Lung (tissue), 12 donors: ENCODE measurements around the gene NPAS3. TPM values are rescaled to one million over a fixed set of nuclear protein-coding genes. Genes with fewer than 3 reads are reported as not detected.

Experiments used
- ATAC-seq: fragments of 200-7000 bp; cut with Tn5 transposase; one replicate; pipeline ENCODE4 v1.9.1; 2020; ENCODE audit warnings: moderate number of reproducible peaks; ENCODE audit not compliant: insufficient read depth, low FRiP score
- DNase-seq, 3 donors: peaks; one replicate each; pipeline ENCODE4 v3.0.0-alpha.2; 2013 to 2017
- H3K27ac ChIP-seq, 2 donors: one replicate each; pipeline ENCODE4 v1.5.1; 2013; ENCODE audit warnings: mild to moderate bottlenecking in 2 of 2, moderate library complexity in 2 of 2, control low read depth in 1 of 2, inconsistent platforms in 1 of 2, low read depth in 1 of 2, low read length in 1 of 2
- H3K27me3 ChIP-seq, 3 donors: one replicate each; pipeline ENCODE4 v1.5.1; 2013; ENCODE audit warnings: low read length in 2 of 3; ENCODE audit not compliant: control insufficient read depth in 3 of 3, insufficient read depth in 3 of 3
- H3K36me3 ChIP-seq, 4 donors: one replicate each; pipeline ENCODE4 v1.5.1; 2013; ENCODE audit warnings: low read length in 4 of 4, mild to moderate bottlenecking in 1 of 4, moderate library complexity in 1 of 4; ENCODE audit not compliant: control insufficient read depth in 4 of 4, insufficient read depth in 4 of 4
- H3K4me1 ChIP-seq, 5 donors: one replicate each; pipeline ENCODE4 v1.5.1; 2013; ENCODE audit warnings: low read length in 5 of 5, mild to moderate bottlenecking in 2 of 5, moderate library complexity in 1 of 5; ENCODE audit not compliant: control insufficient read depth in 5 of 5, insufficient read depth in 5 of 5
- H3K4me3 ChIP-seq: one replicate; pipeline ENCODE4 v1.5.1; 2013; ENCODE audit warnings: mild to moderate bottlenecking, control low read depth, moderate library complexity
- H3K9ac ChIP-seq, 2 donors: one replicate each; pipeline ENCODE4 v1.5.1; 2013; ENCODE audit warnings: low read length in 2 of 2, control low read depth in 1 of 2; ENCODE audit not compliant: insufficient read depth in 1 of 2
- H3K9me3 ChIP-seq, 4 donors: one replicate each; pipeline ENCODE4 v1.5.1; 2013; ENCODE audit warnings: low read length in 3 of 4, mild to moderate bottlenecking in 1 of 4, moderate library complexity in 1 of 4; ENCODE audit not compliant: control insufficient read depth in 4 of 4, insufficient read depth in 3 of 4
- CTCF ChIP-seq: IDR thresholded peaks from 2 replicates; pipeline ENCODE4 v1.5.1; 2012; ENCODE audit warnings: mild to moderate bottlenecking; ENCODE audit errors: control extremely low read depth, extremely low read depth
- WGBS, 2 donors: extraction: QIAGEN DNeasy Blood & Tissue Kit; methylation state at CpG; one replicate each; pipeline ENCODE4 v1.1.7; 2013; 5-methylcytosine and 5-hydroxymethylcytosine counted together
- polyA plus RNA-seq, 2 donors: library from polyadenylated mRNA; stranded (reverse); fragments of 200-250 nt; gene quantifications; one replicate each; pipeline ENCODE4 v1.2.1, GENCODE V29; 2013
- total RNA-seq, 2 donors: library from RNA; depleted of rRNA in 1 of 2; stranded (reverse); fragments of >200 nt in 1 of 2; gene quantifications; one replicate each; pipeline ENCODE4 v1.2.1, GENCODE V29; 2014 to 2021
- donor health status: control.
- donor health status: control.
- donor health status: Bipolar disorder and iron deficiency.
- donor health status: healthy.
- donor health status: DM: yes; HTN: yes; CAD: no.

NPAS3 gene
- total and polyA plus RNA-seq, 4 donors = 0.13 to 0.48 (median 0.33) TPM

- no peaks in the 10 kb centered on the region for H3K36me3 ChIP-seq
- H3K27ac ChIP-seq = no peak overlapping the region
- 13 to 26% methylated on average over 1 of the region's 1 CpG for WGBS, 2 donors
- H3K9me3 ChIP-seq = peaks cover 0 to 1% (median 0%) of the 10 kb centered on the region in 4 donors
- H3K27me3 ChIP-seq = no peaks in the 10 kb centered on the region
- no peak for TF ChIP-seq CTCF
- DNase-seq (no peak), ATAC-seq (no peak)
- H3K9ac ChIP-seq = no peak overlapping the region
- peaks cover 0 to 25% (median 6%) of the 10 kb centered on the region in 5 donors for H3K4me1 ChIP-seq
- H3K4me3 ChIP-seq = no peak overlapping the region
Observed at GRCh38 chr14:33454022-33454595, 515.4 kb downstream of the NPAS3 start.

- no peak overlapping the region for H3K4me3 ChIP-seq
- WGBS, 2 donors = 74 to 81% methylated on average over 7 of the region's 7 CpGs
- H3K9me3 ChIP-seq = peaks cover 0 to 1% (median 0%) of the 10 kb centered on the region in 4 donors
- ATAC-seq (no peak), DNase-seq (no peak)
- peaks cover 0 to 20% (median 6%) of the 10 kb centered on the region in 5 donors for H3K4me1 ChIP-seq
- H3K27me3 ChIP-seq = no peaks in the 10 kb centered on the region
- no peaks in the 10 kb centered on the region for H3K36me3 ChIP-seq
- no peak for TF ChIP-seq CTCF
- no peak overlapping the region for H3K27ac ChIP-seq
- no peak overlapping the region for H3K9ac ChIP-seq
Observed at GRCh38 chr14:33454707-33455106, 516.0 kb downstream of the NPAS3 start.

GRCh38 chr14:33455654-33456345 is 517.1 kb downstream of the NPAS3 start:
- DNase-seq = no peak
- 81 to 84% methylated on average over 5 of the region's 5 CpGs for WGBS, 2 donors
- Histone ChIP-seq H3K4me1 (peaks cover 0 to 10% (median 6%) of the 10 kb centered on the region in 5 donors), H3K9me3 (peaks cover 0 to 1% (median 0%) of the 10 kb centered on the region in 4 donors), H3K9ac (no peak overlapping the region), H3K4me3 (no peak overlapping the region), H3K27ac (no peak overlapping the region), H3K27me3 (no peaks in the 10 kb centered on the region), H3K36me3 (no peaks in the 10 kb centered on the region)
- TF ChIP-seq CTCF = no peak
- ATAC-seq = no peak
